Neuronal stem cell (in vitro differentiated cells): ENCODE measurements around the gene AP1B1.

ENCODE experiments used
- DNase-seq: peaks from one replicate; pipeline ENCODE4 v3.0.0-alpha.2; 2013; ENCODE audit warnings: low spot score
- H2AFZ ChIP-seq: one replicate; pipeline ENCODE4 v1.6.1; 2013; ENCODE audit warnings: mild to moderate bottlenecking, low read length, inconsistent platforms
- H2AK5ac ChIP-seq: 2 replicates; pipeline ENCODE4 v1.6.1; 2013; ENCODE audit warnings: low read depth, mild to moderate bottlenecking, inconsistent platforms, low read length, moderate library complexity, mixed read lengths
- H2BK120ac ChIP-seq: 2 replicates; pipeline ENCODE4 v1.6.1; 2013; ENCODE audit warnings: low read depth, mild to moderate bottlenecking, inconsistent platforms, low read length, moderate library complexity, mixed read lengths
- H2BK12ac ChIP-seq: one replicate; pipeline ENCODE4 v1.6.1; 2013; ENCODE audit warnings: low read length, inconsistent platforms
- H2BK15ac ChIP-seq: 2 replicates; pipeline ENCODE4 v1.6.1; 2013; ENCODE audit warnings: mild to moderate bottlenecking, low read length, inconsistent platforms, mixed read lengths
- H2BK5ac ChIP-seq: one replicate; pipeline ENCODE4 v1.6.1; 2013; ENCODE audit warnings: inconsistent platforms, mild to moderate bottlenecking, low read length, moderate library complexity
- H3K14ac ChIP-seq: one replicate; pipeline ENCODE4 v1.6.1; 2013; ENCODE audit warnings: low read length, inconsistent platforms
- H3K18ac ChIP-seq: 2 replicates; pipeline ENCODE4 v1.6.1; 2013; ENCODE audit warnings: low read length, inconsistent platforms
- H3K23ac ChIP-seq: 2 replicates; pipeline ENCODE4 v1.6.1; 2013; ENCODE audit warnings: low read depth, mild to moderate bottlenecking, mixed read lengths, low read length, inconsistent platforms; ENCODE audit not compliant: poor library complexity
- H3K27ac ChIP-seq: replicated peaks from 3 replicates; pipeline ENCODE4 v1.5.1; 2013; ENCODE audit warnings: low read length, inconsistent platforms
- H3K27me3 ChIP-seq, 3 experiments: 2 replicates each; pipeline ENCODE4 v1.6.1; 2013; ENCODE audit warnings: low read length in 3 of 3, mild to moderate bottlenecking in 2 of 3, inconsistent platforms in 1 of 3, low read depth in 1 of 3, mixed read lengths in 1 of 3, moderate library complexity in 1 of 3; ENCODE audit not compliant: control insufficient read depth in 3 of 3, insufficient read depth in 3 of 3
- H3K36me3 ChIP-seq, 2 donors: replicated peaks in 1 of 2; 2 replicates each; pipeline ENCODE4 v1.6.1; 2013; ENCODE audit warnings: low read length in 2 of 2; ENCODE audit not compliant: control insufficient read depth in 2 of 2, insufficient read depth in 2 of 2
- H3K4ac ChIP-seq: 2 replicates; pipeline ENCODE4 v1.6.1; 2013; ENCODE audit warnings: inconsistent platforms, mild to moderate bottlenecking, low read length, moderate library complexity
- H3K4me1 ChIP-seq, 2 donors: 1 replicate in 1 of 2; 2 replicates in 1 of 2; pipeline ENCODE4 v1.6.1; 2013; ENCODE audit warnings: low read length in 2 of 2, low read depth in 1 of 2; ENCODE audit not compliant: control insufficient read depth in 2 of 2, insufficient read depth in 1 of 2
- H3K4me2 ChIP-seq: one replicate; pipeline ENCODE4 v1.6.1; 2013; ENCODE audit warnings: mild to moderate bottlenecking, low read length, inconsistent platforms; ENCODE audit not compliant: insufficient read depth, poor library complexity, severe bottlenecking
- H3K4me3 ChIP-seq, 2 donors: 2 replicates each; pipeline ENCODE4 v1.5.1; 2013; ENCODE audit warnings: low read length in 2 of 2, mild to moderate bottlenecking in 2 of 2, inconsistent platforms in 1 of 2, moderate library complexity in 1 of 2
- H3K79me1 ChIP-seq: one replicate; pipeline ENCODE4 v1.6.1; 2013; ENCODE audit warnings: low read depth, mild to moderate bottlenecking, inconsistent platforms, low read length, moderate library complexity
- H3K9ac ChIP-seq: one replicate; pipeline ENCODE4 v1.6.1; 2013; ENCODE audit warnings: mild to moderate bottlenecking, low read depth, low read length, inconsistent platforms; ENCODE audit not compliant: poor library complexity
- H3K9me3 ChIP-seq, 2 donors: replicated peaks in 1 of 2; 2 replicates each; pipeline versions ENCODE3 to v1.6.1; 2013; ENCODE audit warnings: low read length in 2 of 2, mild to moderate bottlenecking in 2 of 2, inconsistent platforms in 1 of 2, low read depth in 1 of 2, mixed read lengths in 1 of 2, moderate library complexity in 1 of 2; ENCODE audit not compliant: control insufficient read depth in 2 of 2, insufficient read depth in 1 of 2
- H4K8ac ChIP-seq: one replicate; pipeline ENCODE4 v1.6.1; 2013; ENCODE audit warnings: low read depth, mild to moderate bottlenecking, inconsistent platforms, low read length, moderate library complexity
- H4K91ac ChIP-seq: one replicate; pipeline ENCODE4 v1.6.1; 2013; ENCODE audit warnings: low read length, low read depth, mild to moderate bottlenecking, inconsistent platforms; ENCODE audit not compliant: poor library complexity
- WGBS, 2 donors: extraction: QIAGEN DNeasy Blood & Tissue Kit; methylation state at CpG; one replicate each; pipeline ENCODE4 v1.1.7; 2013; ENCODE audit warnings: missing lambda C conversion rate in 2 of 2, mixed read lengths in 1 of 2; ENCODE audit not compliant: insufficient read length in 2 of 2, insufficient replicate concordance in 1 of 2; ENCODE audit errors: extremely low coverage in 2 of 2; 5-methylcytosine and 5-hydroxymethylcytosine counted together

AP1B1 gene

GRCh38 chr22:29341849-29342127, 46.6 kb downstream of the AP1B1 start:
- no peaks in the 10 kb centered on the region for H3K27me3 ChIP-seq
- no peak overlapping the region for H4K8ac ChIP-seq
- no peak overlapping the region for H3K4ac ChIP-seq
- H2AK5ac ChIP-seq, result no peak overlapping the region
- H3K4me3 ChIP-seq, result no peak overlapping the region
- H3K14ac ChIP-seq, result no peak overlapping the region
- peaks cover 4% of the 10 kb centered on the region for H3K79me1 ChIP-seq
- no peak overlapping the region for H2AFZ ChIP-seq
- peaks cover 57 to 93% of the 10 kb centered on the region in 2 donors for H3K36me3 ChIP-seq
- H3K23ac ChIP-seq, result no peak overlapping the region
- H2BK5ac ChIP-seq, result no peak overlapping the region
- no peak overlapping the region for H3K4me2 ChIP-seq
- no peak overlapping the region for H2BK120ac ChIP-seq
- H4K91ac ChIP-seq, result no peak overlapping the region
- DNase-seq, result no peak
- no CpG with 5 or more reads among the region's 2 CpGs for WGBS, 2 donors
- H3K18ac ChIP-seq, result no peak overlapping the region
- no peak overlapping the region for H3K9ac ChIP-seq
- H2BK15ac ChIP-seq, result no peak overlapping the region
- no peak overlapping the region for H2BK12ac ChIP-seq
- H3K27ac ChIP-seq, result no peak overlapping the region
- peaks cover 0 to 2% of the 10 kb centered on the region in 2 donors for H3K9me3 ChIP-seq
- H3K4me1 ChIP-seq, result peaks cover 0 to 10% of the 10 kb centered on the region in 2 donors

GRCh38 chr22:29341056-29341848, 47.1 kb downstream of the AP1B1 start:
- Histone ChIP-seq H3K4me3 (no peak overlapping the region), H2AFZ (no peak overlapping the region), H3K27ac (no peak overlapping the region), H2BK12ac (no peak overlapping the region), H3K18ac (no peak overlapping the region), H3K4ac (no peak overlapping the region), H3K14ac (peak overlapping the region; percentile 21), H2BK5ac (no peak overlapping the region), H2BK15ac (no peak overlapping the region), H3K36me3 (peaks cover 58 to 93% of the 10 kb centered on the region in 2 donors), H3K4me1 (peaks cover 0 to 5% of the 10 kb centered on the region in 2 donors), H2AK5ac (no peak overlapping the region), H3K23ac (no peak overlapping the region), H3K27me3 (no peaks in the 10 kb centered on the region), H3K4me2 (no peak overlapping the region), H4K91ac (no peak overlapping the region), H4K8ac (no peak overlapping the region), H3K9ac (no peak overlapping the region), H2BK120ac (no peak overlapping the region), H3K9me3 (peaks cover 0 to 2% of the 10 kb centered on the region in 2 donors), H3K79me1 (peaks cover 4% of the 10 kb centered on the region)
- no peak for DNase-seq
- no CpG with 5 or more reads among the region's 25 CpGs for WGBS, 2 donors

DNA sequence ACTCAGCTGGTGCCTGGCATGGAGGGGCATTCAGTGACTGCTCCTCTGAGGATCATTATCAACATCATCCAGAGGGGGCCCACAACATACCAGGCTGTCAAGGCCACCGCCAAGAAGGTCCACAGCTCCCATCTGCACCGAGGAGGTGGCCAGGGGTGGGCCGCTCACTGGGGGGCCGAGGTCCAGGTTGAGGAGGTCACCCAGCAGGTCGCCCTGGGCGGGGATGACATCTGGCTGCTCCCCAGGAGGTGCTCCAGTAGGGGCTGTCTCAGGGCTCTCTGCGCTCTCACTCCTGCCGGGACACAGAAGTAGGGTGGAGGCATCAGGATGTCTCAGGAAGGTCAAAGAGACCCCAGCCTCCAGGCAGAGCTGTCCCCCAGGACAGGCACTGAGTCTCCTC, 47.8 kb downstream of the AP1B1 start:
- Histone ChIP-seq H3K23ac (peak overlapping the region; percentile 49), H3K18ac (no peak overlapping the region), H3K27me3 (no peaks in the 10 kb centered on the region), H2BK12ac (no peak overlapping the region), H3K36me3 (peaks cover 54 to 93% of the 10 kb centered on the region in 2 donors), H3K27ac (no peak overlapping the region), H2BK120ac (no peak overlapping the region), H4K91ac (no peak overlapping the region), H3K9ac (no peak overlapping the region), H3K4me3 (no peak overlapping the region), H2AK5ac (no peak overlapping the region), H3K4ac (no peak overlapping the region), H3K9me3 (peaks cover 0 to 2% of the 10 kb centered on the region in 2 donors), H3K79me1 (peaks cover 4% of the 10 kb centered on the region), H3K4me1 (peaks cover 0 to 3% of the 10 kb centered on the region in 2 donors), H4K8ac (no peak overlapping the region), H2BK15ac (no peak overlapping the region), H2BK5ac (no peak overlapping the region), H3K14ac (no peak overlapping the region), H2AFZ (no peak overlapping the region), H3K4me2 (no peak overlapping the region)
- WGBS, 2 donors, result no CpG with 5 or more reads among the region's 8 CpGs
- no peak for DNase-seq

- peak overlapping the region; percentile 47 for H3K9ac ChIP-seq
These were observed 48.8 kb downstream of the AP1B1 start for GRCh38 chr22:29339381-29340235.

More at GRCh38 chr22:29339381-29340235, 48.8 kb downstream of the AP1B1 start:
- peaks cover 57 to 95% of the 10 kb centered on the region in 2 donors for H3K36me3 ChIP-seq
- H3K23ac ChIP-seq, result no peak overlapping the region
- no peak overlapping the region for H2BK120ac ChIP-seq
- H2BK15ac ChIP-seq, result no peak overlapping the region
- no peak overlapping the region for H2BK12ac ChIP-seq
- no peak overlapping the region for H3K4me3 ChIP-seq
- peaks cover 4% of the 10 kb centered on the region for H3K79me1 ChIP-seq
- H3K18ac ChIP-seq, result no peak overlapping the region
- H3K4me1 ChIP-seq, result peaks cover 0 to 3% of the 10 kb centered on the region in 2 donors
- H3K4me2 ChIP-seq, result no peak overlapping the region
- no peak overlapping the region for H3K14ac ChIP-seq
- H2AK5ac ChIP-seq, result no peak overlapping the region
- no peak overlapping the region for H4K8ac ChIP-seq
- no peak overlapping the region for H3K27ac ChIP-seq
- no peak overlapping the region for H2BK5ac ChIP-seq
- no peaks in the 10 kb centered on the region for H3K27me3 ChIP-seq
- no peak overlapping the region for H3K4ac ChIP-seq
- no CpG with 5 or more reads among the region's 23 CpGs for WGBS, 2 donors
- DNase-seq, result no peak
- H4K91ac ChIP-seq, result no peak overlapping the region
- H3K9me3 ChIP-seq, result peaks cover 0 to 2% of the 10 kb centered on the region in 2 donors
- H2AFZ ChIP-seq, result no peak overlapping the region
